GM19372 (cell line): ENCODE data around the gene COIL.
"Not testable (repeated sequence)": the region's sequence is repeated elsewhere in the genome, so short reads cannot be mapped to it uniquely, and the experiment has no call there.

Source experiments
- ATAC-seq: cut with Tn5 transposase; IDR thresholded peaks from one replicate; pipeline ENCODE4 v1.9.1; 2021; ENCODE audit warnings: mild to moderate bottlenecking, low read depth, moderate library complexity; ENCODE audit not compliant: unreplicated experiment

COIL gene, protein sequence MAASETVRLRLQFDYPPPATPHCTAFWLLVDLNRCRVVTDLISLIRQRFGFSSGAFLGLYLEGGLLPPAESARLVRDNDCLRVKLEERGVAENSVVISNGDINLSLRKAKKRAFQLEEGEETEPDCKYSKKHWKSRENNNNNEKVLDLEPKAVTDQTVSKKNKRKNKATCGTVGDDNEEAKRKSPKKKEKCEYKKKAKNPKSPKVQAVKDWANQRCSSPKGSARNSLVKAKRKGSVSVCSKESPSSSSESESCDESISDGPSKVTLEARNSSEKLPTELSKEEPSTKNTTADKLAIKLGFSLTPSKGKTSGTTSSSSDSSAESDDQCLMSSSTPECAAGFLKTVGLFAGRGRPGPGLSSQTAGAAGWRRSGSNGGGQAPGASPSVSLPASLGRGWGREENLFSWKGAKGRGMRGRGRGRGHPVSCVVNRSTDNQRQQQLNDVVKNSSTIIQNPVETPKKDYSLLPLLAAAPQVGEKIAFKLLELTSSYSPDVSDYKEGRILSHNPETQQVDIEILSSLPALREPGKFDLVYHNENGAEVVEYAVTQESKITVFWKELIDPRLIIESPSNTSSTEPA

DNA sequence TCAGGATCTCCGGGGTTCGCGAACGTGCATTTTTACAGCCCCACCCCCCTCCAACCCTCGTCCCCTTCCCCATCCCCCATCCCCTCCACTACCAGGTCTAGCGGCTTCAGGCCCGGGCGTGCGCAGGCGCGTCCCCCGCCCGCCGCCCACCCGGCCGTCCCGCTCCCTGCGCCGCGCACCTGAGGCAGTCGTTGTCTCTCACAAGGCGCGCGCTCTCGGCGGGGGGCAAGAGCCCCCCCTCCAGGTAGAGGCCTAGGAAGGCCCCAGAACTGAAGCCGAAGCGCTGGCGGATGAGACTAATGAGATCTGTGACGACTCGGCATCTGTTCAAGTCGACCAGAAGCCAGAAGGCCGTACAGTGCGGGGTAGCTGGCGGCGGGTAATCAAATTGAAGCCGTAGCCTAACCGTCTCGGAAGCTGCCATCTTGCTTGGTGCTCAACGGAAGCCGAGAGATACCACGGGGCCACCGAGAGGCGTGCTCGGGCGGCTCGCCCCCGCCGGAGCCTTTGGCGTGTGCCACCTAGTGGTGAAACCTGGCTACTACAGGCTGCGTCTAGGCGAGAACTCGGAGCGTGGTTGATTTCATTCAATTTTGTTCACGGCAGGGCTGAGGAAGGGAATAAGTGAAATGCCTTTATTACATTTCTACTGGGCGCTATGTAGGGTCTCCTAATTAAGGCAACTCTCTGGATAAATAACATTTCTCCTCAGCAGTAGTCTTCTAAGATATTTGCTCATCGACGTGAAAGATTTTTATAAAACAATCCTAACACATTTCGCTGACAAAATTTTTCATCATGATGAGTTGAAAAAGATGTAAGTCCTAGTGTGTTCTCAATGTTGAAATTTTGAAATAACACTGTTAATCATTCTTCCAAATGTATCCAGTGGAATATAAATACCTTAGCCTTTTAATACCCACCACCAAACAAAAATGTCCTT, at the start of gene COIL:
TSS of gene COIL (minus strand) at position 455 of the 943 bp plus-strand sequence. CDS start at position 424, 31 bp downstream.
- ATAC-seq, result peak; percentile 94

DNA sequence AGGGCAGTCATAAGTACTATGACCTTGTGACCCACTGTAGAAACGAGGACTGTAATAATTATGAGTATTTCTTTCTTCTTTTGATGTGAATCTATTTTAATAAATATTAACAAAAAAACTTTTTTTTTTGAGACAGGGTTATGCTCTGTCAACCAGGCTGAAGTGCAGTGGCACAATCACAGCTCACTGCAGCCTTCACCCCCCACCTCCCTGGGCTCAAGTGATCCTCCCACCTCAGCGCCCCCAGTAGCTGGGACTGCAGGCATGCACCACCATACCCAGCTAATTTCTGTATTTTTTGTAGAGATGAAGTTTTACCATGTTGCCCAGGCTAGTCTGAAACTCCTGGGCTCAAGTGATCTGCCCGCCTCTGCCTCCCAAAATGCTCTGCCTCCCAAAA, 49.6 kb upstream of the COIL start:
- ATAC-seq, result no peak

DNA sequence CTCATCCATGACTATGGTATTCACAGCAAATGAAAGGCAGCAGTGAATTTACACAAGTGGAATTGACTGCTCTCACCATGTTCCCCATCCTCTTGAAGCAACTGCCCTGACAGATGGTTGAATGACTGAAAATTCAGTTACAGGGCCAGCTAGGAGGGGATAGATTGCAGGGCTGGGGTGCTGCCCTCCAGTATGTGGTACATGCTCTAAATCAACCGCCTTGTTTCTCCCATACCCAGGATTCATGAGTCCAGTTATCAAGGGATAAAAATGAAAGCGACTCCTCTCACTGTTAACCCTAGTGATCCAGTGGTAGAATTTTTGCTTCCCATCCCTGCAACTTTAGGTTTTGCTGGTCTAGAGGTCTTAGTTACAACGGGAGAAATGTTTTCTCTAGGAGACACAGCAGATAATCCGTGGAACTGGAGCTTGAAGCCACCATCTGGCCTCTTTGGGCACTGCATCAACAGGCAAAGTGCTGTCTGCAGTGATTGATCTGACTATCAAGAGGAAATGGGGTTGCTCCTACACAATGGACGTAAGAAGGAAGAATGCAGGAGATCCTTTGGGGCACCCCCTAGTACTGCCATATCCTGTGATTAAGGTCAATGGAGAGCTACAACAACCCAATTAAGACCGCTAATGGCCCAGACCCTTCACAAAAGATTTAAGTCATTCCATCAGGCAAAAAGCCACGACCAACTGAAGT, 49.0 kb upstream of the COIL start:
- ATAC-seq, result peak; percentile 58

DNA sequence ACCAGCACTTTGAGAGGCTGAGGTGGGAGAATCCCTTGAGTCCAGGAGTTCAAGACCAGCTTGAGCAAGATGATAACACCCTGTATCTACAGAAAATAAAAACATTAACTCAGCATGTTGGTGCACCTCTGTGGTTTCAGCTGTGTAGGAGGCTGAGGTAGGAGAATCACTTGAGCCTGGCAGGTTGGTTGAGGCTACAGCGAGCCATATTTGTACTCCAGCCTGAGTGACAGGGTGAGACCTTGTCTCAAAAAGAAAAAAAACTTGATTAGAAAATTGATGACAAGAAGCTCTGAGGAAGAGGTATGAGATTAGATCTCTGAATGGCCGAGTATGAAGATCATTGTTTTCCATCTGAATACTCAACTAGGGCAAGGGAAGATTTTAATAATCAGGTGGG, 48.1 kb upstream of the COIL start:
- ATAC-seq, result no peak

DNA sequence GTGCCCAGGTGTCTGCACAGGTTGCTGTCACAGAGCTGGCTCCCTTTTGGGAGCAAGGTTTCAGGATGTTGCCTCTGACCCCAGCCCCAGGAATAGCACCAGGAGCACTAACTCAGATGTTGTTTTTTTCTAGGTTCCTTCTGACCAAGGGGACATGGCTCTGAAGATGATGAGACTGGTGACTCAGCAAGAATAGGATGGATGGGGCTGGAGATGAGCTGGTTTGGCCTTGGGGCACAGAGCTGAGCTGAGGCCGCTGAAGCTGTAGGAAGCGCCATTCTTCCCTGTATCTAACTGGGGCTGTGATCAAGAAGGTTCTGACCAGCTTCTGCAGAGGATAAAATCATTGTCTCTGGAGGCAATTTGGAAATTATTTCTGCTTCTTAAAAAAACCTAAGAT, 45.2 kb upstream of the COIL start:
- no peak for ATAC-seq

DNA sequence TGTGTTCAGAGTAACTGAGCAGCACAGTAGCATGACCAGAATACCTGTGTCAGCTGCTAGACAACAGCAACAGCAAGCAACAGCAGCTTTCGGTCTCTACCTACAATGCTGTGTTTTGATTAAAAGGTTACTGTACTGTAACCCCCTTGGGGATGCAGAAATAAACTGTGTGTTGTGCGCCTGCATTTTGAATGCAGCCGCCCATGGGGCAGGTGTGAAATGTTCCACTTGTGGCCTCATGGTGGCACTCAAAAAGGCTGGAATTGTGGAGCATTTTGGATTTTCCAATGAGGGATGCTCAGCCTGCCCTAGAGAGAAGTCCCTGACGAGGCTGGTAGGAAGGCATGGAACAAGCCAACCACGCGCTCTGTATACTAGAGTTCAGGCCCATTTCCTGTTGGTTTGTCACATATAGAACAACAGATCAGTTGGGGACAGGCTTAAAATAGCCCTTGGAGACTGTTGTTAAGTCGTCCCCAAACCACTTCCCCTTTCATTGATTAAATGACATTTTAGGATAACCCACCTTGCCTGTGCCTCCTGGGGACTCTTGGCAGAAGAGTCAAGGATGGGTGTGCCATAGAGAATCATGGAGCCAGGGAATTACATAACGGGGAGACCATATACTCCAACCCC, 44.2 kb upstream of the COIL start:
- ATAC-seq, result peak; percentile 76

DNA sequence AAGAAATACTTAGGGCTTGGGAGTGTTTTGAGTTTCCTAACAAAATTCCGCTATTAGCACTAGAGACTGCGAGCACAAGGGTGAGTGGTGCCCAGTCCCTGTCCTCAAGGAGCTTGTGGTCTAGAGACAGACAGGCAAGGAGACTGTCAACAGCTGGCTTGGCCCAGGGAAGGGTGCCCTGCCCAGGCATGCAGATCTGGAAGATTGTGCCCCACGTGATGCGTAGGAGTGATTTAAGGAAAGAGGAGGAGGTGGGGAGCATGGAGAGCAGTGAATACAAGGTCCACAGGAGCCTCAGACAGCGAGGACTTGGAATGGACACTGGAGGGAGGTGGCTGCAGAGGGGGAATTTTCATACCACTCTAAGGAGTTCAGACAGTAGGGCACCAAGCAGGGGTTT, 42.1 kb upstream of the COIL start:
- ATAC-seq, result no peak

DNA sequence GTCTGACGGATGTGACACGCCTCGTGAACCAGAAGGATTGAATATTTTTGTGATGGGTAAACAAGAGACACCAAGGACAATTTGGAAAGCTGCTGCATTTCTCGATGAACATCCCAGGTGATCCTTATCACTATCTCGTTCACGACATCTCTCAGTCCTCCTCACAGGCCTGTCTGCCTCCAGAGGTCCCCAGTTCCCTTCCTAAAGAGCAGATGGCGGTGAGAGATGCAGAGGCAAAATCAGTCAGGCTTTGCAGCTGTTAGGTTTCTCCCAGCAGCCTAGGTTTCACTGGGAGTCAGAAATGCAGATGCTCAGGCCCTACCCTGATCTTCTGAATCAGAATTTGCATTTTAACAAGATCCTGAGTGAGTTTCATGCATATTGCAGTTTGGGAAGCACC, 40.7 kb upstream of the COIL start:
- ATAC-seq, result no peak

DNA sequence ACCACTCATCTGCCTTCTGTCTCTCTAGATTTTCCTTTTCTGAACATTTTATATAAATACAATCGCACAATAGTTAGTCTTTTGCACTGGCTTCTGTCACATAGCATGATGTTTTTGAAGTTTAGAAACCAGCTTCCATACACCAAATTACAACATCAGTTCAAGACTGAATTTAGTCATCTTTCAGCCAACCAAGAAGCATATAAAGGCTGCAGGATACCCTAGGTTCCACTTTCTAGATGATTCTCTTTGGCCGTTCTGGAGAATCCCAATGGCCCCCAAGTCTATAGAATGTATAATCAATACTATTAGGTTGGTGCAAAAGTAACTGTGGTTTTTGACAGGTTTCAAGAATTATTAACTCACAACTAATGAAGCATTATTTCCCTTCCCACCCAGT, 36.5 kb upstream of the COIL start:
- ATAC-seq, result no peak

DNA sequence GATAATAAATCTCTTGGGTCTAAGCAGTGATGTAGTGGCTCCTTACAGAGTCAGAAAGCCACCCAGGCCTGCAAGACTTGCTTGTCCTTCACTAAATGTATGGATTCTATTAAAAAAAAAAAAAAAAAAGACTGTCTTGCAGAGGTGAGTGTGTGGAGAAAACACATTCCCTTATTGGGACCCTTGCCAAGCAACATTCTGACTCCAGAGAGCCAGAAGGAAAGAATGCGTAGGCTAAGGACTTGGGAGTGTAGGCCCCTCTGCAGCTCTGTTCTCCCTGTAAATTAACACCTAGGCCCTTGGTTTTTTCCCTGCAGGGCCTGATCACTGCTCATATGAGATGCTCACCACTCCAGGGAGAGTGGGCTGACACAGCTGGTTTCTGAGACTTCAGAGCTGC, 34.9 kb upstream of the COIL start:
- no peak for ATAC-seq

DNA sequence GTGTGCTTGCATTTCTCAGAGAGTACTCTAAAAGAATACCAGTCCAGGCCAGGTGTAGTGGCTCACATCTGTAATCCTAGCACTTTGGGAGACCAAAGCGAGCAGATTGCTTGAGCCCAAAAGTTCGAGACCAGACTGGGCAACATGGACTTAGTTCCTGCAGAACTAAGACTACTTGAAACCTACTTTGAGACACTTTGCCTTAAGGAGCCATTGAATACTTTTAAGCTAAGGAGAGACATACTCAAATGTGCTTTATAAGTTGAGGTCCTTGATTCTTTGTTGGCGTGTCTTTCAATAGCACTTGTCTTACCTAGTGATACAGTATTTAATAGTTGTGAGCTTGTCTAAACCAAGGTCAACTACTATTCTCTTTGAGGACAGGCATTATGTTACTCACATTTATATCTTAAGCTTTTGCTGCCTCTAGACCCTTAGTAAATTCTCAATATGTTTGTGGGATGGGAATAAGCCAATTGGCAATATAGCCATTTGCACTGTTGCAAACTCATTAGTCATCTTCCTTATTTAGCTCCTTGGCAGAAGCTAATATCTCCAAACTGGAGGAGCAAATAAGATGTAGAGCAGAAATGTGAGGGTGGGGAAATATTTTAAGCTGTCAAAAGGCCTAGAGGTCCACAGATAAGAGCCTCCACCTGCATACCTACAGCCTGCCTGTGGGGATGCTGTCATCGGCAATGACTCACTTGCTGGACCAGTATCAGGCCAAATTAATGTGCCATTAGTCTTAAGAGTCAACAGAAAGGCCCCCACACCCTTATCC, 33.4 kb upstream of the COIL start:
- ATAC-seq, result no peak

DNA sequence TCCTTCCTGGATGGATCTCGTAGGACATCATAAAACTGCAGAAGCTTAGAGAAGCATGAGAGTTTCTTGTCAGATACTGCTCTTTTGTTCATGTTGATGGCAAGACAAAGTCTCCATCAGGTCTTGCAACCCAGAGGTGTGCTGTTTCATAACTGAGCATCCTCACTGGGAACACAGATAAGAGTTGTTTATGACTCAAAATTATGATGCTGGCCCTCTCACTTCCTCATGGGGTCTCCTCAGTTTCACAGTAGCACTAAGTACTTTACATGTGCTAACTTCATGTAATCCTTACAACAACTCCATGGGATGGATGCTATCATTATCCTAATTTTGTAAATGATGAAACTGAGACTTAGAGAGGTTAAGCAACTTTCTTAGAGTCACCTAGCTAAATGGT, 31.5 kb upstream of the COIL start:
- no peak for ATAC-seq

DNA sequence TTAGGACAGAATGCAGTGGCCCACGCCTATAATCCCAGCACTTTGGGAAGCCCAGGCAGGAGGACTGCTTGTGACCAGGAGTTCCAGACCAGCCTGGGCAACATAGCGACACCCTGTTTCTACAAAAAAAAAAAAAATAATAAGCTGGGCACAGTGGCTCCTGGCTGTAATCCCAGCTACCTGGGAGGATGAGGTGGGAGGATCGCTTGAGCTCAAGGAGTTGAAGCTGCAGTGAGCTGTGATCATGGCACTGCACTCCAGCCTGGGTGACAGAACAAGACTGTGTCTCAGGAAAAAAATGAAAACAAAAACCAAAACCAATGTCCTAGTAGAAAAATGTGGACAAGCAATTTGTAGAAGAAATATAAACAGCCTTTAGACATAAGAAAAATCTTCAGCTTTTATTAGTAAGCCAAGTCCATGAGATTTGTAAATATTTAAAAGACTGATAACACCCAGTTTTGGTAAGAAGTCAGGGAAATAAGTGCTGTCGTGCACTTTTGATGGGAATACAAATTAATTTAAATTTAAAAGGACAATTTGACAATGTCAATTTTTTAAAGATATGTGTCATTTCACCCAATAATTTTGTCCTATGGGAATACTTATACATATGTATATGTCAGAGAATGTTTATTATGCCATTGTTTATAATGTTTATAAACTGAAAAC, 28.2 kb upstream of the COIL start:
- no peak for ATAC-seq

DNA sequence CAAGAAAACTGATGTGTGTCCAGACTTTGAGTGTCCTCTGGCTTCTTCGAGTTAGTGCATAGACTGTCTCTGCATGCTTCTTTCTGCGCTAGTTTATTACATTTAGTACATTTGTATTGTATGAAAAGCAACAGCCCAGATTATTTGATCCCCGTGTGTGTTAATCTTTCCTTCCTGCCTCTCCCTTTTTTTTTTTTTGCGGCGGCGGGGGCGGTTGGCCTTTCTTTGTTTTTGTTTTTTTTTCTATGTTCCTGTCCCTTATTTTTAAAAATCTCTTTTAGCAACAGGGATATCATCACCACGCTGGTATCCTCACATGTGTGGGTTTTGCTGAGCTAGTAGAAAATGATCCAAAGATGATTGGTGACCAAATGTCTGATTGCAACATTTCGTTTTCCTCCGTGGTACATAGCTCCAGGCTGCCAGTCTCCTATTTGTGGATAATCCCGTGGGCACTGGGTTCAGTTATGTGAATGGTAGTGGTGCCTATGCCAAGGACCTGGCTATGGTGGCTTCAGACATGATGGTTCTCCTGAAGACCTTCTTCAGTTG, 26.5 kb upstream of the COIL start:
- ATAC-seq, result no peak

DNA sequence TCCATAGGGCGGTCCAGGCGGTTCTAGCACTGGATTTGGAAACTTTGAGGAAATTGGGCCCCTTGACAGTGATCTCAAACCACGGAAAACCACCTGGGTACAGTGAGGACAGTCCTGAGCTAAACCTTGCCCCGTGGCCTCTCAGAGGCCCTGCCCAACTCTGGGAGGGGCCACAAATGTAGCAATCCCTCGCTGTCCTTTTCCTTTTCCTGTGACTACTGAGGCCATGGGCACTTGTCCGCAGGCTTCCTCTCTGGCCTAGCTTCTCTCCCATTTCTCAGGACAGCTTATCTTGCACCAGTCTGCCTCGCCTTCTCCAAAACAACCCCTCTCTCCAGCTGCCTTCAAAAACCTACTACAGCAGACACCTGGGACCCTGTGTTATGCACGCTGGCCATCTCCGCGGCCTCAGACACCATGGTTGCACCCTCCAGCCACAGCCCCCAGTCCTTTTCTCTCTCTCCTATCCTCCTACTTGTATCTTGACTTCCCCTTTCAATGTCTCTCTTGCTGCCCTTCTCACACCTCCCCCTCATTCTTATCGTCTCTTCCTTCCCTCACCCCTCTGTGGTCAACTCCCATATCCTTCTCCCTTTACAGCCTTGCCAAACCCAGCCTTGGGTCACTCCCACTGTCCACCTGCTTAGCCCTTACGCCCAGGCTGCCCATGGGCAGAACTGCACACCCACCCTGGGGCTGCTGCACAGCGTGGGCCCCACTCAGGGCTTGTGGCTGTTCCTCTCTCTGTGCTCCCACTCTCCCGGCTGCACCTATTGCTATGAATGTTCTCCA, 24.7 kb upstream of the COIL start:
- no peak for ATAC-seq

DNA sequence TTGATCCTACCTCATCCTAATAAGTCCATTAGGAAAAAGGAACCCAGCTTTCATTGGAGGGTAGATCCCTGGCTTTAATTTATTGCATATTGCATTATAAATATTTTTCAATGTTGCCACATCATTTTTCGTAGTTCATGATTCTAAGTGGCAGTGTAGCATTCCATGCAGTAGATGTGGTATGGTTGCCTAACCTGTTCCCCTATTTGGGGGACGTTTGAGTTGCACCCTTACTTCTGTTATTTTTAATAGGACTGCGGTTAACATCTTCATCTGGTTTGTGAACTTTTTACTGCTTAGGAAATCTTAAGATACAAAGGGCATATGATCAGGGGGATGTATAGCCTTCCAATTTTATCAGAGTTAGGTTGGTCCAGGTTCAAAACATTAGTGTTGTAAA, 22.5 kb upstream of the COIL start:
- no peak for ATAC-seq

DNA sequence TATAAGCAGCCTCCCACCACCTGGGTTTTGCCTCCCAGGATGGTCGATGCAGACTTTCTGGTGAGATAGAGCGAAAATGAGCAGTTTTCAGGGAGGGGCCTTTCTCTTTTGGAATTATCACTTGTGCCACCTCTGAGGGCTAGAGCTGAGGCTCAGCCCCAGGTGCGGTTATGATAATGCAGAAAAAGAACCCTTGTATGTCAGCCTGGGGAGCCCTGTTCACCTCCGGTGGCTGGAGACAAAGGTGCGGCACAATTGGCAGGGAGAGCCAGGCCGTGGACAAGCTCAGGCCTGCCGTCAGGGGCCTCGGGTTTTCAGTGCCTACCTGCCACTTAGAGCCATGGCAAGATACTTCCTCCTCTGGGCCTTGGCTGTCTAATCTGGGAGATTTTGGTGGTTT, 21.5 kb upstream of the COIL start:
- no peak for ATAC-seq

DNA sequence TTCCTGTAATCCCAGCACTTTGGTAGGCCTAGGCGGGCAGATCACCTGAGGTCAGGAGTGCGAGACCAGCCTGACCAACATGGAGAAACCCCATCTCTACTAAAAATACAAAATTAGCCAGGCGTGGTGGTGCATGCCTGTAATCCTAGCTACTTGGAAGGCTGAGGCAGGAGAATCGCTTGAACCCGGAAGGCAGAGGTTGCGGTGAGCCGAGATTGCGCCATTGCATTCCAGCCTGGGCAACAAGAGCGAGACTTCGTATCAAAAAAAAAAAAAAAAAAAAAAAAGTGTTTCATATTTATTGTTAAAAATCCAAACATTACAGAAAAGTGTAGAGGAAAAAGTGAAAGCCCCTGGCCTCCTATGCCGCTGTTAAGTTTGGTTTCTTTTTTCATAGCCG, 19.7 kb upstream of the COIL start:
- ATAC-seq, result not testable (repeated sequence)
